ENCODE measurements around the gene CTNNA3.

CTNNA3 gene

GRCh38 chr10:66788178-66788987, 907.6 kb downstream of the CTNNA3 start:
- H3K27me3 ChIP-seq (ENCODE audit: low read length): no peaks in the 10 kb centered on the region
- H3K4me3 ChIP-seq (ENCODE audit: insufficient read depth, low read length, poor library complexity, severe bottlenecking): no peak overlapping the region
- H3K79me2 ChIP-seq (ENCODE audit: insufficient read depth, low read length): no peaks in the 10 kb centered on the region
- no peaks in the 10 kb centered on the region for H4K20me1 ChIP-seq (ENCODE audit: low read depth, low read length)
- TF ChIP-seq CTCF (IDR thresholded peaks at IDR 0.05; ENCODE audit: insufficient read depth, low read length, poor library complexity, severe bottlenecking) (no peak), EZH2phosphoT487 (conservative IDR thresholded peaks at IDR 0.05; ENCODE audit: low read length) (no peak)
- H2AFZ ChIP-seq (ENCODE audit: low read depth, low read length, severe bottlenecking): no peak overlapping the region
- H3K36me3 ChIP-seq (ENCODE audit: low read length): no peaks in the 10 kb centered on the region
- no peaks in the 10 kb centered on the region for H3K9me2 ChIP-seq (replicated peaks; ENCODE audit: insufficient read depth, low read length)
- H3K9me3 ChIP-seq (ENCODE audit: insufficient read depth, low read length): no peaks in the 10 kb centered on the region
- no peaks in the 10 kb centered on the region for H3F3A ChIP-seq (ENCODE audit: insufficient read depth)
- H3K9ac ChIP-seq (ENCODE audit: low read length): no peak overlapping the region
- H3K4me2 ChIP-seq (ENCODE audit: low read depth, low read length, poor library complexity, severe bottlenecking): no peak overlapping the region
- no peak overlapping the region for H3K27ac ChIP-seq (ENCODE audit: low read depth, low read length)

- no peak overlapping the region for H3K4me2 ChIP-seq (ENCODE audit: low read depth, low read length, poor library complexity, severe bottlenecking)
- H2AFZ ChIP-seq (ENCODE audit: low read depth, low read length, severe bottlenecking): no peak overlapping the region
- no peaks in the 10 kb centered on the region for H3K27me3 ChIP-seq (ENCODE audit: low read length)
- H3K27ac ChIP-seq (ENCODE audit: low read depth, low read length): no peak overlapping the region
- no peaks in the 10 kb centered on the region for H3K9me3 ChIP-seq (ENCODE audit: insufficient read depth, low read length)
- no peak overlapping the region for H3K4me3 ChIP-seq (ENCODE audit: insufficient read depth, low read length, poor library complexity, severe bottlenecking)
- H3F3A ChIP-seq (ENCODE audit: insufficient read depth): no peaks in the 10 kb centered on the region
- no peaks in the 10 kb centered on the region for H3K79me2 ChIP-seq (ENCODE audit: insufficient read depth, low read length)
- TF ChIP-seq EZH2phosphoT487 (conservative IDR thresholded peaks at IDR 0.05; ENCODE audit: low read length) (no peak), CTCF (IDR thresholded peaks at IDR 0.05; ENCODE audit: insufficient read depth, low read length, poor library complexity, severe bottlenecking) (no peak)
- H3K9ac ChIP-seq (ENCODE audit: low read length): no peak overlapping the region
- H3K36me3 ChIP-seq (ENCODE audit: low read length): no peaks in the 10 kb centered on the region
- H3K9me2 ChIP-seq (replicated peaks; ENCODE audit: insufficient read depth, low read length): no peaks in the 10 kb centered on the region
- no peaks in the 10 kb centered on the region for H4K20me1 ChIP-seq (ENCODE audit: low read depth, low read length)
These were observed 909.3 kb downstream of the CTNNA3 start for GRCh38 chr10:66786709-66787108.

- H3K36me3 ChIP-seq (ENCODE audit: low read length): no peaks in the 10 kb centered on the region
- no peak overlapping the region for H3K27ac ChIP-seq (ENCODE audit: low read depth, low read length)
- TF ChIP-seq EZH2phosphoT487 (conservative IDR thresholded peaks at IDR 0.05; ENCODE audit: low read length) (no peak), CTCF (IDR thresholded peaks at IDR 0.05; ENCODE audit: insufficient read depth, low read length, poor library complexity, severe bottlenecking) (no peak)
- no peak overlapping the region for H3K4me3 ChIP-seq (ENCODE audit: insufficient read depth, low read length, poor library complexity, severe bottlenecking)
- H3K27me3 ChIP-seq (ENCODE audit: low read length): no peaks in the 10 kb centered on the region
- H3K9me2 ChIP-seq (replicated peaks; ENCODE audit: insufficient read depth, low read length): no peaks in the 10 kb centered on the region
- no peak overlapping the region for H3K4me2 ChIP-seq (ENCODE audit: low read depth, low read length, poor library complexity, severe bottlenecking)
- H2AFZ ChIP-seq (ENCODE audit: low read depth, low read length, severe bottlenecking): no peak overlapping the region
- H3F3A ChIP-seq (ENCODE audit: insufficient read depth): no peaks in the 10 kb centered on the region
- H3K9ac ChIP-seq (ENCODE audit: low read length): no peak overlapping the region
- H3K79me2 ChIP-seq (ENCODE audit: insufficient read depth, low read length): no peaks in the 10 kb centered on the region
- H4K20me1 ChIP-seq (ENCODE audit: low read depth, low read length): no peaks in the 10 kb centered on the region
- no peaks in the 10 kb centered on the region for H3K9me3 ChIP-seq (ENCODE audit: insufficient read depth, low read length)
These were observed 911.2 kb downstream of the CTNNA3 start for GRCh38 chr10:66784770-66785169.
